Common myeloid progenitor, CD34-positive (primary cell): Measurements from ENCODE around the gene C19orf73.
A peak's percentile ranks its signal among the peaks of the same experiment; 100 is the strongest.

Source experiments
- CTCF ChIA-PET: fragments of 350-600 bp; sonication (Branson Sonifier 250); formaldehyde crosslinking; loops from one replicate; lab custom pipeline; 2021; ENCODE audit warnings: antibody characterized with exemption; lab: Charles Lee
- POLR2A ChIA-PET: fragments of 350-600 bp; sonication (Branson Sonifier 250); formaldehyde crosslinking; loops from one replicate; lab custom pipeline; 2021; ENCODE audit warnings: antibody characterized with exemption; lab: Charles Lee
- DNase-seq, 3 donors: peaks; one replicate each; pipeline versions ENCODE4 v3.0.0 to v3.0.0-alpha.2; 2013
- H3K27ac ChIP-seq, 2 experiments: 1 replicate in 1 of 2; 2 replicates in 1 of 2; pipeline ENCODE4 v1.7.0; 2013; ENCODE audit warnings: inconsistent platforms in 2 of 2, low read length in 2 of 2, mild to moderate bottlenecking in 2 of 2, low read depth in 1 of 2, moderate library complexity in 1 of 2; ENCODE audit not compliant: severe bottlenecking in 2 of 2, insufficient read depth in 1 of 2, poor library complexity in 1 of 2
- H3K27me3 ChIP-seq, 5 experiments: replicated peaks in 2 of 5; 1 replicate in 3 of 5; 2 replicates in 2 of 5; pipeline versions ENCODE4 v1.6.1 to v1.7.0; 2013; ENCODE audit warnings: low read length in 4 of 5, mild to moderate bottlenecking in 2 of 5, moderate library complexity in 2 of 5, inconsistent platforms in 1 of 5; ENCODE audit not compliant: insufficient read depth in 5 of 5, control insufficient read depth in 4 of 5
- H3K36me3 ChIP-seq, 4 experiments: 1 replicate in 2 of 4; 2 replicates in 2 of 4; pipeline versions ENCODE4 v1.6.1 to v1.7.0; 2013; ENCODE audit warnings: low read length in 3 of 4, control low read depth in 1 of 4, mild to moderate bottlenecking in 1 of 4; ENCODE audit not compliant: control insufficient read depth in 4 of 4, insufficient read depth in 4 of 4
- H3K4me1 ChIP-seq, 4 experiments: 1 replicate in 3 of 4; 2 replicates in 1 of 4; pipeline versions ENCODE4 v1.6.1 to v1.7.1; 2013; ENCODE audit warnings: low read length in 3 of 4, mild to moderate bottlenecking in 3 of 4, control low read depth in 1 of 4, inconsistent platforms in 1 of 4, moderate library complexity in 1 of 4; ENCODE audit not compliant: control insufficient read depth in 4 of 4, insufficient read depth in 4 of 4; ENCODE audit errors: control extremely low read depth in 1 of 4
- H3K4me3 ChIP-seq, 7 experiments: 1 replicate in 4 of 7; 2 replicates in 3 of 7; pipeline versions ENCODE4 v1.5.1 to v1.7.0; 2013; ENCODE audit warnings: mild to moderate bottlenecking in 7 of 7, low read length in 6 of 7, moderate library complexity in 6 of 7, inconsistent platforms in 2 of 7, low read depth in 2 of 7, control low read depth in 1 of 7; ENCODE audit not compliant: insufficient read depth in 4 of 7, control insufficient read depth in 1 of 7; ENCODE audit errors: extremely low read depth in 1 of 7
- H3K9me3 ChIP-seq, 5 experiments: 1 replicate in 4 of 5; 2 replicates in 1 of 5; pipeline versions ENCODE4 v1.6.1 to v1.7.1; 2013; ENCODE audit warnings: low read length in 4 of 5, mild to moderate bottlenecking in 2 of 5, inconsistent platforms in 1 of 5, low read depth in 1 of 5, moderate library complexity in 1 of 5; ENCODE audit not compliant: control insufficient read depth in 4 of 5, insufficient read depth in 2 of 5; ENCODE audit errors: control extremely low read depth in 1 of 5
- WGBS: methylation state at CpG from one replicate; pipeline ENCODE4 v1.1.5; 2013; ENCODE audit not compliant: insufficient coverage; 5-methylcytosine and 5-hydroxymethylcytosine counted together

Gene C19orf73

GRCh38 chr19:49140951-49141350 is 22.0 kb upstream of the C19orf73 start:
- DNase-seq = no peak
- Histone ChIP-seq H3K4me1 (peaks cover 0 to 15% (median 11%) of the 10 kb centered on the region in 4 experiments), H3K9me3 (no peaks in the 10 kb centered on the region), H3K27me3 (peaks cover 0 to 2% (median 0%) of the 10 kb centered on the region in 5 experiments), H3K27ac (no peak overlapping the region), H3K4me3 (no peak overlapping the region), H3K36me3 (no peaks in the 10 kb centered on the region)
- CTCF ChIA-PET = interaction anchor here (1.5 to 2.3 kb wide), 2 partner anchors 35 to 43 kb away, joined by 5 to 7 read pairs; no protein-coding TSS in a partner anchor
- WGBS = 87% methylated on average over 7 of the region's 7 CpGs
- POLR2A ChIA-PET = no interaction called here

- no peak overlapping the region for H3K4me3 ChIP-seq
- CTCF ChIA-PET = interaction anchor here (1.2 to 3.2 kb wide), 3 partner anchors 9 to 39 kb away, joined by 3 to 15 read pairs (median 4); no protein-coding TSS in a partner anchor
- peaks cover 0 to 18% (median 8%) of the 10 kb centered on the region in 4 experiments for H3K4me1 ChIP-seq
- no peak overlapping the region for H3K27ac ChIP-seq
- H3K27me3 ChIP-seq = peaks cover 0 to 2% (median 0%) of the 10 kb centered on the region in 5 experiments
- POLR2A ChIA-PET = no interaction called here
- no peaks in the 10 kb centered on the region for H3K9me3 ChIP-seq
- no peak for DNase-seq
- no peaks in the 10 kb centered on the region for H3K36me3 ChIP-seq
- WGBS = 100% methylated on average over 8 of the region's 10 CpGs
These were observed 17.8 kb upstream of the C19orf73 start for GRCh38 chr19:49136771-49137171.

GRCh38 chr19:49135686-49136085 is 16.7 kb upstream of the C19orf73 start:
- ChIA-PET POLR2A (no interaction called here), CTCF (interaction anchor here (1.2 to 3.2 kb wide), 4 partner anchors 10 to 38 kb away, joined by 3 to 15 read pairs (median 6); no protein-coding TSS in a partner anchor)
- Histone ChIP-seq H3K36me3 (no peaks in the 10 kb centered on the region), H3K4me3 (no peak overlapping the region), H3K27ac (no peak overlapping the region), H3K9me3 (no peaks in the 10 kb centered on the region), H3K27me3 (peaks cover 0 to 2% (median 0%) of the 10 kb centered on the region in 5 experiments), H3K4me1 (peaks cover 0 to 18% (median 8%) of the 10 kb centered on the region in 4 experiments)
- 100% methylated on average over 2 of the region's 5 CpGs for WGBS
- no peak for DNase-seq

- Histone ChIP-seq H3K36me3 (no peaks in the 10 kb centered on the region), H3K9me3 (peaks cover 0 to 2% (median 0%) of the 10 kb centered on the region in 5 experiments), H3K4me1 (peaks cover 0 to 19% (median 8%) of the 10 kb centered on the region in 4 experiments), H3K4me3 (peak overlapping the region in 5 of 7 experiments; percentile 30 to 83 (median 61)), H3K27ac (no peak overlapping the region), H3K27me3 (peaks cover 0 to 5% (median 0%) of the 10 kb centered on the region in 5 experiments)
- WGBS = 35% methylated on average over 41 of the region's 42 CpGs
- CTCF ChIA-PET = interaction anchor here (0.8 to 3.3 kb wide), 8 partner anchors 11 to 88 kb away, joined by 3 to 15 read pairs (median 4); partner anchors contain the start of gene LIN7B
- DNase-seq = peak; percentile 62 to 70 (median 63)
- POLR2A ChIA-PET = interaction anchor here (0.5 kb wide), 1 partner anchor 62 kb away, joined by 3 read pairs; the partner anchor contains the start of gene KCNA7
These were observed 14.9 kb upstream of the C19orf73 start for GRCh38 chr19:49133621-49134454.

- H3K36me3 ChIP-seq = no peaks in the 10 kb centered on the region
- ChIA-PET POLR2A (interaction anchor here (0.5 kb wide), 1 partner anchor 61 kb away, joined by 3 read pairs; the partner anchor contains the start of gene KCNA7), CTCF (interaction anchor here (0.8 to 3.3 kb wide), 4 partner anchors 12 to 35 kb away, joined by 3 to 11 read pairs (median 4); partner anchors contain the start of gene LIN7B)
- peaks cover 0 to 5% (median 0%) of the 10 kb centered on the region in 5 experiments for H3K27me3 ChIP-seq
- no peak overlapping the region for H3K27ac ChIP-seq
- 48% methylated on average over 32 of the region's 49 CpGs for WGBS
- peaks cover 0 to 2% (median 0%) of the 10 kb centered on the region in 5 experiments for H3K9me3 ChIP-seq
- peak overlapping the region in 5 of 7 experiments; percentile 30 to 83 (median 61) for H3K4me3 ChIP-seq
- DNase-seq = peak; percentile 50 to 68 (median 55)
- peaks cover 0 to 23% (median 15%) of the 10 kb centered on the region in 4 experiments for H3K4me1 ChIP-seq
These were observed 14.1 kb upstream of the C19orf73 start for GRCh38 chr19:49132974-49133609.

- peaks cover 0 to 6% (median 0%) of the 10 kb centered on the region in 5 experiments for H3K27me3 ChIP-seq
- POLR2A ChIA-PET = no interaction called here
These were observed 11.4 kb upstream of the C19orf73 start for GRCh38 chr19:49130325-49130724.

More at GRCh38 chr19:49130325-49130724, 11.4 kb upstream of the C19orf73 start:
- CTCF ChIA-PET = interaction anchor here (0.8 to 2.3 kb wide), 9 partner anchors 9 to 80 kb away, joined by 3 to 13 read pairs (median 3); partner anchors contain the start of gene LIN7B
- Histone ChIP-seq H3K9me3 (peaks cover 0 to 2% (median 0%) of the 10 kb centered on the region in 5 experiments), H3K27ac (no peak overlapping the region), H3K36me3 (no peaks in the 10 kb centered on the region), H3K4me1 (peaks cover 0 to 26% (median 13%) of the 10 kb centered on the region in 4 experiments), H3K4me3 (no peak overlapping the region)
- DNase-seq = no peak
- 99% methylated on average over 24 of the region's 24 CpGs for WGBS
